HG03442 (cell line): Measurements from ENCODE around the gene FARS2.
A peak's percentile ranks its signal among the peaks of the same experiment; 100 is the strongest.

Source experiments
- ATAC-seq: cut with Tn5 transposase; IDR thresholded peaks from one replicate; pipeline ENCODE4 v1.9.1; 2021; ENCODE audit warnings: mild to moderate bottlenecking, moderate library complexity; ENCODE audit not compliant: unreplicated experiment

Gene FARS2

GRCh38 chr6:5524110-5524509 lies 262.8 kb downstream of the FARS2 start:
- ATAC-seq: no peak

- ATAC-seq: no peak
Measured at GRCh38 chr6:5525209-5525608, 263.9 kb downstream of the FARS2 start.

GRCh38 chr6:5529015-5529414 lies 267.7 kb downstream of the FARS2 start:
- ATAC-seq: no peak

- no peak for ATAC-seq
Measured at GRCh38 chr6:5529733-5530132, 268.4 kb downstream of the FARS2 start.

GRCh38 chr6:5531161-5531560 lies 269.8 kb downstream of the FARS2 start:
- ATAC-seq: no peak

- ATAC-seq: no peak
Measured at GRCh38 chr6:5531853-5532375, 270.6 kb downstream of the FARS2 start.

- ATAC-seq: no peak
Measured at GRCh38 chr6:5532941-5533340, 271.6 kb downstream of the FARS2 start.

GRCh38 chr6:5534643-5535042 lies 273.3 kb downstream of the FARS2 start:
- ATAC-seq: no peak

GRCh38 chr6:5536644-5537043 lies 275.3 kb downstream of the FARS2 start:
- no peak for ATAC-seq

GRCh38 chr6:5537132-5537531 lies 275.8 kb downstream of the FARS2 start:
- ATAC-seq: no peak

GRCh38 chr6:5537967-5538366 lies 276.7 kb downstream of the FARS2 start:
- ATAC-seq: no peak

GRCh38 chr6:5540370-5540769 lies 279.1 kb downstream of the FARS2 start:
- no peak for ATAC-seq

- no peak for ATAC-seq
Measured at GRCh38 chr6:5541025-5541424, 279.7 kb downstream of the FARS2 start.

- ATAC-seq: no peak
Measured at GRCh38 chr6:5541751-5542432, 280.6 kb downstream of the FARS2 start.

- no peak for ATAC-seq
Measured at GRCh38 chr6:5547556-5547955, 286.2 kb downstream of the FARS2 start.

GRCh38 chr6:5550631-5551030 lies 289.3 kb downstream of the FARS2 start:
- ATAC-seq: no peak

- no peak for ATAC-seq
Measured at GRCh38 chr6:5552243-5552642, 290.9 kb downstream of the FARS2 start.

GRCh38 chr6:5553767-5554166 lies 292.5 kb downstream of the FARS2 start:
- ATAC-seq: peak; percentile 59

GRCh38 chr6:5554226-5554625 lies 292.9 kb downstream of the FARS2 start:
- ATAC-seq: no peak

GRCh38 chr6:5556011-5556410 lies 294.7 kb downstream of the FARS2 start:
- ATAC-seq: no peak

- ATAC-seq: no peak
Measured at GRCh38 chr6:5557506-5557905, 296.2 kb downstream of the FARS2 start.

GRCh38 chr6:5559651-5560050 lies 298.3 kb downstream of the FARS2 start:
- no peak for ATAC-seq

GRCh38 chr6:5562277-5562676 lies 301.0 kb downstream of the FARS2 start:
- ATAC-seq: no peak
